Measurements from ENCODE around the gene SV2A. TPM values are rescaled to one million over a fixed set of nuclear protein-coding genes. Genes with fewer than 3 reads are reported as not detected.
"Not testable (repeated sequence)": the region's sequence is repeated elsewhere in the genome, so short reads cannot be mapped to it uniquely, and the experiment has no call there.

Gene SV2A
- total and polyA plus RNA-seq, 5 donors from 2014 or later: 0.91 to 3.3 (median 1.6) TPM

DNA sequence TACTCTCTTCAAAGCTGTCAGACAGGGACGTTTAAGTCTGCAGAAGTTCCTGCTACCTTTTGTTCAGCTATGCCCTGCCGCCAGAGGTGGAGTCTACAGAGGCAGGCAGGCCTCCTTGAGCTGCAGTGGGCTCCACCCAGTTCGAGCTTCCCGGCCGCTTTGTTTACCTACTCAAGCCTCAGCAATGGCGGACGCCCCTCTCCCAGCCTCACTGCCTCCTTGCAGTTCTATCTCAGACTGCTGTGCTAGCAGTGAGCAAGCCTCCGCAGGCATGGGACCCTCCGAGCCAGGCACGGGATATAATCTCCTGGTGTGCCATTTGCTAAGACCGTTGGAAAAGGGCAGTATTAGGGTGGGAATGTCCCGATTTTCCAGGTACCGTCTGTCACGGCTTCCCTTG lies 39.9 kb upstream of the SV2A start:
- DNase-seq; H3K36me3 ChIP-seq (ENCODE audit: control insufficient read depth, insufficient read depth, low read length); H3K4me1 ChIP-seq (ENCODE audit: control insufficient read depth, insufficient read depth, low read length, poor library complexity, severe bottlenecking); H3K27me3 ChIP-seq (ENCODE audit: control insufficient read depth, insufficient read depth, low read length); H3K27ac Mint-ChIP-seq; H3K9me3 ChIP-seq (ENCODE audit: control insufficient read depth in 2 of 2, low read length in 2 of 2); H3K4me3 Mint-ChIP-seq; H3K27me3 Mint-ChIP-seq; H3K27ac ChIP-seq (ENCODE audit: insufficient read depth, low read length, poor library complexity, severe bottlenecking); ATAC-seq (ENCODE audit: low read depth in 2 of 2); H3K4me3 ChIP-seq (ENCODE audit: low read depth, low read length); H3K9me3 Mint-ChIP-seq: not testable (repeated sequence)
- Mint-ChIP-seq H3K4me1 (peaks cover 4 to 13% (median 8%) of the 10 kb centered on the region in 4 donors), H3K36me3 (peaks cover 29% of the 10 kb centered on the region)

DNA sequence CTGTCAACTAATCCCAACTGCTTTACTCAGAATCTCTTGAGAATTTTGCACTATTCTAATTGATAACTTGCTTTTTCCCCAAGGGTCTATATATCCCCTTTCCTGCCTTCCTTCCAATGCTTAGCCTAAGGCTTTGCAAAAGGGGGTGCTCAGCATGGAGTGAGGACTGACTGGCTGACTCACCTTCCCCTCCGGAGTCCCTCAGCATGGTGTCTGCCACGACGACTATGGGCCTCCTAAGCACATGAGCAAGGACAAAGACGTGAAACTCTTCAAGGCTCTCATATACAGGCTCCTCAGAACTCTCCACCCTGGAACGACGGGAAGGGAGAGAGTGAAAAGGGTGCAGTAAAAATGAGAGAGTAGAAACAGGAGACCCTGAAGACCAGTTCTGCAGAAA lies 32.3 kb upstream of the SV2A start:
- no peaks in the 10 kb centered on the region for H3K27me3 Mint-ChIP-seq
- no peak overlapping the region for H3K27ac Mint-ChIP-seq
- peaks cover 39% of the 10 kb centered on the region for H3K36me3 Mint-ChIP-seq
- DNase-seq (no peak), ATAC-seq (ENCODE audit: low read depth in 2 of 2) (no peak)
- H3K27me3 ChIP-seq (ENCODE audit: control insufficient read depth, insufficient read depth, low read length): no peaks in the 10 kb centered on the region
- peaks cover 0 to 1% (median 0%) of the 10 kb centered on the region in 7 donors for H3K9me3 Mint-ChIP-seq
- no peak overlapping the region for H3K27ac ChIP-seq (ENCODE audit: insufficient read depth, low read length, poor library complexity, severe bottlenecking)
- H3K4me3 Mint-ChIP-seq: no peak overlapping the region
- peaks cover 12% of the 10 kb centered on the region for H3K36me3 ChIP-seq (ENCODE audit: control insufficient read depth, insufficient read depth, low read length)
- H3K4me3 ChIP-seq (ENCODE audit: low read depth, low read length): no peak overlapping the region
- peaks cover 0 to 4% (median 0%) of the 10 kb centered on the region in 4 donors for H3K4me1 Mint-ChIP-seq
- H3K4me1 ChIP-seq (ENCODE audit: control insufficient read depth, insufficient read depth, low read length, poor library complexity, severe bottlenecking): no peaks in the 10 kb centered on the region
- no peaks in the 10 kb centered on the region for H3K9me3 ChIP-seq (ENCODE audit: control insufficient read depth in 2 of 2, low read length in 2 of 2)

GRCh38 chr1:149945206-149945605 lies 27.6 kb upstream of the SV2A start:
- Histone ChIP-seq H3K4me1 (ENCODE audit: control insufficient read depth, insufficient read depth, low read length, poor library complexity, severe bottlenecking) (no peaks in the 10 kb centered on the region), H3K27me3 (ENCODE audit: control insufficient read depth, insufficient read depth, low read length) (no peaks in the 10 kb centered on the region), H3K4me3 (ENCODE audit: low read depth, low read length) (no peak overlapping the region), H3K36me3 (ENCODE audit: control insufficient read depth, insufficient read depth, low read length) (peaks cover 17% of the 10 kb centered on the region), H3K9me3 (ENCODE audit: control insufficient read depth in 2 of 2, low read length in 2 of 2) (no peaks in the 10 kb centered on the region), H3K27ac (ENCODE audit: insufficient read depth, low read length, poor library complexity, severe bottlenecking) (no peak overlapping the region)
- no peaks in the 10 kb centered on the region for H3K9me3 Mint-ChIP-seq
- DNase-seq: no peak
- peak overlapping the region in 1 of 3 donors; percentile 48 for H3K27ac Mint-ChIP-seq
- no peak overlapping the region for H3K4me3 Mint-ChIP-seq
- peaks cover 34% of the 10 kb centered on the region for H3K36me3 Mint-ChIP-seq
- ATAC-seq (ENCODE audit: low read depth in 2 of 2): no peak
- no peaks in the 10 kb centered on the region for H3K27me3 Mint-ChIP-seq
- peaks cover 0 to 8% (median 0%) of the 10 kb centered on the region in 4 donors for H3K4me1 Mint-ChIP-seq

- no peak overlapping the region for H3K27ac ChIP-seq (ENCODE audit: insufficient read depth, low read length, poor library complexity, severe bottlenecking)
- ATAC-seq (ENCODE audit: low read depth in 2 of 2): no peak
- no peak overlapping the region for H3K27ac Mint-ChIP-seq
- H3K4me3 ChIP-seq (ENCODE audit: low read depth, low read length): no peak overlapping the region
- H3K27me3 Mint-ChIP-seq: no peaks in the 10 kb centered on the region
- no peaks in the 10 kb centered on the region for H3K9me3 ChIP-seq (ENCODE audit: control insufficient read depth in 2 of 2, low read length in 2 of 2)
- H3K4me1 Mint-ChIP-seq: peaks cover 6 to 11% (median 8%) of the 10 kb centered on the region in 4 donors
- DNase-seq: no peak
- no peak overlapping the region for H3K4me3 Mint-ChIP-seq
- H3K9me3 Mint-ChIP-seq: no peaks in the 10 kb centered on the region
- peaks cover 2% of the 10 kb centered on the region for H3K4me1 ChIP-seq (ENCODE audit: control insufficient read depth, insufficient read depth, low read length, poor library complexity, severe bottlenecking)
- peaks cover 20% of the 10 kb centered on the region for H3K36me3 Mint-ChIP-seq
- no peaks in the 10 kb centered on the region for H3K27me3 ChIP-seq (ENCODE audit: control insufficient read depth, insufficient read depth, low read length)
- H3K36me3 ChIP-seq (ENCODE audit: control insufficient read depth, insufficient read depth, low read length): peaks cover 9% of the 10 kb centered on the region
These were observed 25.2 kb upstream of the SV2A start for GRCh38 chr1:149942885-149943284.

DNA sequence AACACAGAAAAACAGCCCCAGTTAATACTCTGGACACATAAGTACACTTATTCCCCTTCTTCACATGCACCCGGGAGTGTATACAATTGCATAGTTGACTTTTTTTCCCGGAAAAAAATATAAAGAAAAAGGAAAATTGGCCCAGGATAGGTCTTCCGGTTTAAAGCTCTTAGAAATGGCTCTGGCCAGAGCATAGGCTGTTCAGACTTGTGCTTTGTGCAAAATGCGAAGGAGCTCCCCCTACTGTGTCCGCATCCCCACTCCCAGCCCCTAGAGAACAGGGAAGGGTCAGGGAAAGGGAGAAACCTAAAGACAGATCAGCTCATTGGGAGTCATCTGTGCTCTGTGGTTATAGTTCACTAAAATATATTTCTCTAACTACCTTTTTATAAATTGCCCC lies 24.6 kb upstream of the SV2A start:
- no peak overlapping the region for H3K27ac Mint-ChIP-seq
- H3K27me3 ChIP-seq (ENCODE audit: control insufficient read depth, insufficient read depth, low read length): no peaks in the 10 kb centered on the region

DNA sequence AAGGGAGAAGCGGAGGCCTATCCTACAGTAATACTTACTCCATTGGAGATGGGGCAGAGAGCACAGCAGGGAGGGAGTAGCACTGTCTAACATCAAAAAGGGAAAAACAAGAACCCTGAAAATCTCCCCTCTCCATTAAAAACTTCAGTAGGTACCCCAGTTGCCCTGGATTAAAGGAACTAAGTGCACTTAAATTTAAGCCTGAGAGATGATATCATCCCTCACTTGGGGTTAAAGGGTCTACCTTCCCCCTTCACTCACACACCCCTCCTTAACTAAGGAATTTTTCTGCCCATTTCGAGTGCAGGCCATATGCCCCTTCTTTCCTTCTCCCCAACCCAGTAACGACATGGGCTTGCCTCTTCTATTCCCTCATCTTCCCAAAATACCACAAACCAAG lies 22.8 kb upstream of the SV2A start:
- Mint-ChIP-seq H3K27me3 (no peaks in the 10 kb centered on the region), H3K4me1 (peaks cover 9 to 20% (median 16%) of the 10 kb centered on the region in 4 donors), H3K27ac (peak overlapping the region in 2 of 3 donors; percentile 20 to 38), H3K4me3 (no peak overlapping the region), H3K36me3 (peaks cover 11% of the 10 kb centered on the region), H3K9me3 (no peaks in the 10 kb centered on the region)
- DNase-seq (no peak), ATAC-seq (ENCODE audit: low read depth in 2 of 2) (no peak)
- H3K27me3 ChIP-seq (ENCODE audit: control insufficient read depth, insufficient read depth, low read length): no peaks in the 10 kb centered on the region
- peaks cover 9% of the 10 kb centered on the region for H3K36me3 ChIP-seq (ENCODE audit: control insufficient read depth, insufficient read depth, low read length)
- peaks cover 4% of the 10 kb centered on the region for H3K4me1 ChIP-seq (ENCODE audit: control insufficient read depth, insufficient read depth, low read length, poor library complexity, severe bottlenecking)
- no peaks in the 10 kb centered on the region for H3K9me3 ChIP-seq (ENCODE audit: control insufficient read depth in 2 of 2, low read length in 2 of 2)
- H3K27ac ChIP-seq (ENCODE audit: insufficient read depth, low read length, poor library complexity, severe bottlenecking): no peak overlapping the region
- no peak overlapping the region for H3K4me3 ChIP-seq (ENCODE audit: low read depth, low read length)

More for the DNA sequence above, 24.6 kb upstream of the SV2A start:
- no peak for DNase-seq
- peaks cover 8 to 18% (median 11%) of the 10 kb centered on the region in 4 donors for H3K4me1 Mint-ChIP-seq
- no peak for ATAC-seq (ENCODE audit: low read depth in 2 of 2)
- H3K36me3 Mint-ChIP-seq: peaks cover 15% of the 10 kb centered on the region
- H3K27me3 Mint-ChIP-seq: no peaks in the 10 kb centered on the region
- no peak overlapping the region for H3K4me3 Mint-ChIP-seq
- no peaks in the 10 kb centered on the region for H3K9me3 ChIP-seq (ENCODE audit: control insufficient read depth in 2 of 2, low read length in 2 of 2)
- H3K9me3 Mint-ChIP-seq: no peaks in the 10 kb centered on the region
- H3K27ac ChIP-seq (ENCODE audit: insufficient read depth, low read length, poor library complexity, severe bottlenecking): no peak overlapping the region
- peaks cover 4% of the 10 kb centered on the region for H3K4me1 ChIP-seq (ENCODE audit: control insufficient read depth, insufficient read depth, low read length, poor library complexity, severe bottlenecking)
- H3K36me3 ChIP-seq (ENCODE audit: control insufficient read depth, insufficient read depth, low read length): peaks cover 9% of the 10 kb centered on the region
- H3K4me3 ChIP-seq (ENCODE audit: low read depth, low read length): no peak overlapping the region

DNA sequence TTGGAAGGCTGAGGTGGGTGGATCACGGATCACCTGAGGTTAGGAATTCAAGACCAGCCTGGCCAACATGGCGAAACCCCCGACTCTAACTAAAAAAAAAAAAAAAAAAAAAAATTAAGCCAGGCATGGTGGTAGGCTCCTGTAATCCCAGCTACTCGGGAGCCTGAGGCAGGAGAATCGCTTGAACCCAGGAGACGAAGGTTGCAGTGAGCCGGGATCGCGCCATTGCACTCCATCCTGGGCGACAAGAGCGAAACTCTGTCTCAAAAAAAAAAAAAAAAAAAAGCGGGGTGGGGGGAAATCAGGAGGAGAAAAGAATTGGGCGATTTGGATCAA lies 21.0 kb upstream of the SV2A start:
- H3K27ac Mint-ChIP-seq; H3K4me3 ChIP-seq (ENCODE audit: low read depth, low read length); H3K27ac ChIP-seq (ENCODE audit: insufficient read depth, low read length, poor library complexity, severe bottlenecking); H3K4me1 ChIP-seq (ENCODE audit: control insufficient read depth, insufficient read depth, low read length, poor library complexity, severe bottlenecking); H3K36me3 ChIP-seq (ENCODE audit: control insufficient read depth, insufficient read depth, low read length); H3K9me3 ChIP-seq (ENCODE audit: control insufficient read depth in 2 of 2, low read length in 2 of 2); DNase-seq; H3K27me3 ChIP-seq (ENCODE audit: control insufficient read depth, insufficient read depth, low read length); H3K27me3 Mint-ChIP-seq; H3K36me3 Mint-ChIP-seq; H3K4me3 Mint-ChIP-seq; H3K9me3 Mint-ChIP-seq; ATAC-seq (ENCODE audit: low read depth in 2 of 2): not testable (repeated sequence)
- peaks cover 9 to 20% (median 16%) of the 10 kb centered on the region in 4 donors for H3K4me1 Mint-ChIP-seq

DNA sequence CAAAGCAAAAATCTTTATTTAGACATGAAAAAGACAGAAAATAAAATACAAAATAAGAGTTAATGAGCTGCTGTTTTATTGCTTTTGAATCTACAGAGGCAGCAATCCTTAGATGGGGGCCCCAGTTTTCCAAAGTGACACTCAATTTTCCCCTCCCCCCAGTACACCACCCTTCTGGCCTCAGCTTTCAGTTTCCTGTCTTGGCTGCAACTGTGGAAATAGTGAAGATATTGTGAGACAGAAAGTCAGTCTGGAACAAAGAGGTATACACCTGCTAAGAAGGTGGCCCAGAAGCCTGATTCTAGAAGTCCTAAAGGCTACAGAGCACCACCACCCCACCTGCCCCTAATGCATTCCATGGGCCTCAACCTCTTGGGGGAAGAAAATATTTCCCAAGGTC lies 20.1 kb upstream of the SV2A start:
- no peaks in the 10 kb centered on the region for H3K9me3 Mint-ChIP-seq
- ATAC-seq (ENCODE audit: low read depth in 2 of 2) (no peak), DNase-seq (peak in 1 of 3 donors; percentile 34)
- H3K4me3 ChIP-seq (ENCODE audit: low read depth, low read length): no peak overlapping the region
- H3K27me3 Mint-ChIP-seq: peaks cover 4% of the 10 kb centered on the region
- no peaks in the 10 kb centered on the region for H3K36me3 Mint-ChIP-seq
- peaks cover 9 to 20% (median 15%) of the 10 kb centered on the region in 4 donors for H3K4me1 Mint-ChIP-seq
- peak overlapping the region in 1 of 4 donors; percentile 84 for H3K4me3 Mint-ChIP-seq
- H3K9me3 ChIP-seq (ENCODE audit: control insufficient read depth in 2 of 2, low read length in 2 of 2): no peaks in the 10 kb centered on the region
- H3K27ac Mint-ChIP-seq: peak overlapping the region in 1 of 3 donors; percentile 32
- peaks cover 4% of the 10 kb centered on the region for H3K4me1 ChIP-seq (ENCODE audit: control insufficient read depth, insufficient read depth, low read length, poor library complexity, severe bottlenecking)
- no peaks in the 10 kb centered on the region for H3K36me3 ChIP-seq (ENCODE audit: control insufficient read depth, insufficient read depth, low read length)
- no peak overlapping the region for H3K27ac ChIP-seq (ENCODE audit: insufficient read depth, low read length, poor library complexity, severe bottlenecking)
- no peaks in the 10 kb centered on the region for H3K27me3 ChIP-seq (ENCODE audit: control insufficient read depth, insufficient read depth, low read length)
